GM19099 (cell line): ENCODE data around the gene OCEL1.

ENCODE experiments used
- POLR2A ChIP-seq: IDR thresholded peaks from 3 replicates; pipeline ENCODE4 v1.6.1; 2011; ENCODE audit warnings: low read depth; ENCODE audit not compliant: insufficient read length; ENCODE audit errors: extremely low read depth

Gene OCEL1

GRCh38 chr19:17243830-17244617 is 18.0 kb downstream of the OCEL1 start:
- TF ChIP-seq POLR2A = no peak

GRCh38 chr19:17244618-17245534 is 18.9 kb downstream of the OCEL1 start:
- no peak for TF ChIP-seq POLR2A

GRCh38 chr19:17245535-17245984 is 19.5 kb downstream of the OCEL1 start, which contains the start of gene NR2F6:
TSS of gene NR2F6 (minus strand) at chr19:17245919. CDS start at chr19:17245220, 699 bp downstream.
- TF ChIP-seq POLR2A = no peak

GRCh38 chr19:17246681-17247425 is 20.8 kb downstream of the OCEL1 start:
- no peak for TF ChIP-seq POLR2A

GRCh38 chr19:17248011-17248776 is 22.2 kb downstream of the OCEL1 start:
- no peak for TF ChIP-seq POLR2A

- TF ChIP-seq POLR2A = no peak
These were observed 24.0 kb downstream of the OCEL1 start for GRCh38 chr19:17249887-17250548.

GRCh38 chr19:17254636-17255035 is 28.6 kb downstream of the OCEL1 start:
- no peak for TF ChIP-seq POLR2A

GRCh38 chr19:17255150-17255621 is 29.2 kb downstream of the OCEL1 start:
- TF ChIP-seq POLR2A = no peak

- TF ChIP-seq POLR2A = no peak
These were observed 30.1 kb downstream of the OCEL1 start for GRCh38 chr19:17256130-17256529.

- TF ChIP-seq POLR2A = no peak
These were observed 33.2 kb downstream of the OCEL1 start for GRCh38 chr19:17259118-17259780.

- TF ChIP-seq POLR2A = no peak
These were observed 33.9 kb downstream of the OCEL1 start for GRCh38 chr19:17259934-17260333.

- TF ChIP-seq POLR2A = no peak
These were observed 34.9 kb downstream of the OCEL1 start for GRCh38 chr19:17260842-17261325.

GRCh38 chr19:17262557-17262956 is 36.5 kb downstream of the OCEL1 start:
- no peak for TF ChIP-seq POLR2A
